HEK293T (cell line): ENCODE results near the gene PEX26.

Experiments used
- ARNT ChIP-seq: fragments of 450-650 bp; IDR thresholded peaks from 2 replicates; pipeline ENCODE4 v1.6.1; 2017; ENCODE audit warnings: mild to moderate bottlenecking
- BHLHE40 ChIP-seq: fragments of 450-650 bp; IDR thresholded peaks from 2 replicates; pipeline ENCODE4 v1.6.1; 2016; ENCODE audit warnings: mild to moderate bottlenecking, moderate library complexity, borderline replicate concordance
- CTBP1 ChIP-seq: fragments of 450-650 bp; IDR thresholded peaks from 2 replicates; pipeline ENCODE4 v1.6.1; 2016; ENCODE audit warnings: borderline replicate concordance
- ELF4 ChIP-seq: fragments of 450-650 bp; IDR thresholded peaks from 2 replicates; pipeline ENCODE4 v1.6.1; 2017; ENCODE audit warnings: antibody characterized with exemption
- FOXA1 ChIP-seq: fragments of 450-650 bp; IDR thresholded peaks from 2 replicates; pipeline ENCODE4 v1.6.1; 2016; ENCODE audit warnings: mild to moderate bottlenecking
- FOXK2 ChIP-seq: fragments of 450-650 bp; IDR thresholded peaks from 2 replicates; pipeline ENCODE4 v1.6.1; 2016; ENCODE audit warnings: mild to moderate bottlenecking
- FOXM1 ChIP-seq: fragments of 450-650 bp; IDR thresholded peaks from 2 replicates; pipeline ENCODE4 v1.6.1; 2017; ENCODE audit warnings: mild to moderate bottlenecking, borderline replicate concordance
- L3MBTL2 ChIP-seq: fragments of 450-650 bp; conservative IDR thresholded peaks from 2 replicates; pipeline ENCODE4 v1.6.1; 2016; ENCODE audit warnings: mild to moderate bottlenecking
- SP1 ChIP-seq: fragments of 450-650 bp; IDR thresholded peaks from 2 replicates; pipeline ENCODE4 v1.6.1; 2017
- SUZ12 ChIP-seq: fragments of 450-650 bp; IDR thresholded peaks from 2 replicates; pipeline ENCODE4 v1.6.1; 2016; ENCODE audit warnings: mild to moderate bottlenecking
- TARDBP ChIP-seq: fragments of 450-650 bp; IDR thresholded peaks from 2 replicates; pipeline ENCODE4 v1.6.1; 2016
- ZNF384 ChIP-seq: fragments of 450-650 bp; IDR thresholded peaks from 2 replicates; pipeline ENCODE4 v1.6.1; 2016

DNA sequence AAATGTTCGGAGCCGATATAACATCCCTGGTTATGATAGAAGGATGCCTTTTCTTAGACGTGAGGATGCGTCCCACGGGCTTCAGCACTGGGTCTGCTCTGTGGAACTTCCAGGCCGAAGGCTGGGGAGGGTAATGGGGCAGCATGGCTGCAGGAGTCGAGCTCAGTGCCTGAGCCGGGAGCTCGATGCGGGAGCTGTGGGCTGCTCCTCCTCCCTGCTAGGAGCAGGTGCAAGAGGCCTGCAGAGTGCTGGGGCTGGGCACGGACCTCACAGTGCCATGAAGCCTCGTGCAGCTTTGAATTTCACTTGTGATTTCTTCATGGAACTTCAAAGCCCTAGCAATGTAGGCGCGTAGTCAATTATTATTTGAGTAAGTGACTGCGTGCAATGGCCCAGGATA lies 38.8 kb downstream of the PEX26 start:
- no peak for TF ChIP-seq CTBP1
- no peak for TF ChIP-seq L3MBTL2
- TF ChIP-seq SUZ12 = no peak
- TF ChIP-seq ARNT = no peak
- no peak for TF ChIP-seq FOXA1
- no peak for TF ChIP-seq BHLHE40
- no peak for TF ChIP-seq ZNF384
- TF ChIP-seq SP1 = no peak
- TF ChIP-seq FOXM1 = no peak
- no peak for TF ChIP-seq FOXK2
- TF ChIP-seq ELF4 = no peak
- TF ChIP-seq TARDBP = no peak
